IPS DF 6.9 (cell line): ENCODE results near the gene GTF2A2.

ENCODE experiments used
- DNase-seq: peaks from one replicate; pipeline ENCODE4 v3.0.0-alpha.2; 2013; ENCODE audit warnings: low read depth, low spot score
- H3K27ac ChIP-seq: one replicate; pipeline ENCODE4 v1.5.1; 2013; ENCODE audit warnings: low read length, control low read depth
- H3K27me3 ChIP-seq: 2 replicates; pipeline ENCODE4 v1.6.1; 2013; ENCODE audit warnings: mild to moderate bottlenecking, low read length; ENCODE audit not compliant: control insufficient read depth, insufficient read depth
- H3K36me3 ChIP-seq: 2 replicates; pipeline ENCODE4 v1.6.1; 2013; ENCODE audit warnings: low read length; ENCODE audit not compliant: control insufficient read depth, insufficient read depth
- H3K4me1 ChIP-seq: 2 replicates; pipeline ENCODE4 v1.6.1; 2013; ENCODE audit warnings: low read length; ENCODE audit not compliant: control insufficient read depth, insufficient read depth
- H3K4me3 ChIP-seq: 2 replicates; pipeline ENCODE4 v1.5.1; 2013; ENCODE audit warnings: mild to moderate bottlenecking, low read length
- H3K9me3 ChIP-seq: 2 replicates; pipeline ENCODE4 v1.6.1; 2013; ENCODE audit warnings: low read length, inconsistent platforms; ENCODE audit not compliant: control insufficient read depth, insufficient read depth
- WGBS: extraction: QIAGEN DNeasy Blood & Tissue Kit; methylation state at CpG from one replicate; pipeline ENCODE4 v1.1.7; 2013; ENCODE audit warnings: mixed read lengths, missing lambda C conversion rate; ENCODE audit not compliant: insufficient read length, insufficient coverage; 5-methylcytosine and 5-hydroxymethylcytosine counted together

GTF2A2 gene

DNA sequence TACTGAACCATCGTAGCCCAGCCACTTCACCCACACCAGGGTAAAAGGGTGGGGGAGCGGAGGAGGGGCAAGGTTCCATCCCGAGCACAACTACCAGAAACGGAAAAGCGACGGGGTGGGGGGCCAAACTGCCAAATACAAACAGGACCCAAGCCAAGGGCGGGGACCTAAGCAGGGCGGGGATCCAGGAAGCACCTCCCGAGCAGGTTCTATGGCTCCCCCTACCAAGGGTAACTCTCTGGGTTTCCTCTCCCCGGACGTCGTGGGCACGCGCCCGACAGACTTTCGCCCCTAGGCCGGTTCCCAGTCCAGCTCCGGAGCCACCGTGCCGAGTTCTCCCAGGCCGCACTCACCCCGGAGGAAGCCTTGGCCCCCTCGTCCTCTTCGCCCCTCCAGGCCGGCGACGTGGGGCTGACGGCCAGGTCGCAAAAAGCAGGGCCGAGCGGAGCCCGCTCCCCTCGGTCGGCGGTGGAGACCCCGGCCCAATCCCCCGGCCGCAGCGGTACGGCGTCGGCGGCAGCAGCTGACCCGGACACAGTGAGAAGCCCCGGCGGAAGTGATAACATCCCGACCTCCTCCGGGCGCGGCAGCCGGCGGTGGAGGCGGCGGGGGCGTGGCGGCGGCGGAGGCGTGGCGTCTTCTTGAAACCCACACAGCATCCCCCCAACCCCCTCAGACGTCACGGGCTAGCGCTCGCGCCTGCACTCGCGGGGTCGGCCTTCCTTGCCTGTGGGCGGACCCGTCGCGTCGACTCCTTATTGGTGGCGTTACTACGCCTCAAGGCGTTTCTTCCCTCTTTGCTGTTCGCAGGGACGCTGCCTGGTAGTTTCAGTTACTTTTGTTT, 31.7 kb upstream of the GTF2A2 start, which contains the start of gene BNIP2:
BNIP2 (minus strand) TSS at position 539 of the 844 bp plus-strand sequence. CDS start 6,863 bp downstream, outside the sequence.
- no CpG with 5 or more reads among the region's 78 CpGs for WGBS
- H3K27me3 ChIP-seq = no peaks in the 10 kb centered on the region
- H3K9me3 ChIP-seq = no peaks in the 10 kb centered on the region
- H3K4me1 ChIP-seq = no peaks in the 10 kb centered on the region
- DNase-seq = peak; percentile 95
- no peak within 1 kb of the TSS for H3K27ac ChIP-seq
- peak within 1 kb of the TSS; percentile 100 for H3K4me3 ChIP-seq
- H3K36me3 ChIP-seq = no peaks in the 10 kb centered on the region

DNA sequence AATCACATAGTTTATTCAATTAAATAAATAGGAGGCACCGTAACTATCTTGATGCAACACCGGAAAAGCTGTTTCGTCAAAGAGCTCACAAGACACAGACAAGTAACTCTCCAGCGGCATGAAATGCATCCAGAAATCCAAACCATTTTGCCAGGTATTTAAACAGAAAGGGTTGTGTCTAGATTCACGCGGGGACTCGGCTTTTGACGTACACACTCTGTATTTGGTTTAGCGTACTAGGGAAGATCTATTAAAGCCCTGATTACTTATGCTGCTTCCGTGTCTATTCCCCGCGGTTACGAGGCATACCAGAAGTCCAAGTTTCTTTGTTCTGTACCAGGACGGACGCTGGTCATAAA, 31.1 kb upstream of the GTF2A2 start:
- Histone ChIP-seq H3K27ac (no peak overlapping the region), H3K4me3 (peak overlapping the region; percentile 100), H3K4me1 (no peaks in the 10 kb centered on the region), H3K36me3 (no peaks in the 10 kb centered on the region), H3K27me3 (no peaks in the 10 kb centered on the region), H3K9me3 (no peaks in the 10 kb centered on the region)
- WGBS = no CpG with 5 or more reads among the region's 15 CpGs
- no peak for DNase-seq

DNA sequence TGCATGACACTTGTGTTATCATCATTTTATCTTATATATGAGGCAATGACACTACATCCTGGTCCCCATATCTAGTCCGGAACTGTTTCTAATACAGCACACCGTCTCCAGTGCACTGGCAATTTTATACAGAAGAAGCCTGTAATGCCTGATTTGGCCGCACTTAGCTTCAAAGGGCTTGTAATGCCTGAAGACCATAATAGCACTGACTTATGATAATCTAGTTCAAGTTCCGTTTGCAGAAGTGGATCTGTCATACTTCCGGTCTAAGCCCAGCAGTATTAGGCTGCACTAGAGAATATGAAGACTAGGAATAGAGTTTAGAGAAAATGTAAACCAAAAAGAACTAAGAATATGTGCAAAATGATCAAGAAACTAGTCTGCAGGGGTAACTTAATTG, 30.5 kb upstream of the GTF2A2 start:
- H3K36me3 ChIP-seq = no peaks in the 10 kb centered on the region
- no peaks in the 10 kb centered on the region for H3K27me3 ChIP-seq
- no peak overlapping the region for H3K4me3 ChIP-seq
- H3K27ac ChIP-seq = no peak overlapping the region
- no peaks in the 10 kb centered on the region for H3K9me3 ChIP-seq
- WGBS = no CpG with 5 or more reads among the region's 5 CpGs
- no peak for DNase-seq
- no peaks in the 10 kb centered on the region for H3K4me1 ChIP-seq

DNA sequence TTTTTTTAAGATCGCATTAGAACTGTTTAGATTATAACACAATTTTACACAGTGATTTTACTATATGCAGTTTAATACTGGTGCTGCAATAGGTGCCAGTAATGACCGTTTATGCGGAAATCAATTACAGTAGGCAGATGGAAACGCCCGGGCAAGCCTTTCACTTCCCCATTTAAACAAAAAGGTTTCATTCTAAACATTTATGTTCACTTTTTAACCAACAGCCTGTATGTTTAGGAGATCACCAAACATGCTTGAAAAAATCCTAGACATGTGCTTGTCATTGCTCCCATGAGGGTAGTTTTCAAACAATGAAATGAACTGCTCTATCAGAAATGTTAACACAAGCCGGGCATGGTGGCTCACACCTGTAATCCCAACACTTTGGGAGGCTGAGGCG, 29.1 kb upstream of the GTF2A2 start:
- H3K27me3 ChIP-seq = no peaks in the 10 kb centered on the region
- H3K4me3 ChIP-seq = no peak overlapping the region
- H3K36me3 ChIP-seq = no peaks in the 10 kb centered on the region
- no peaks in the 10 kb centered on the region for H3K4me1 ChIP-seq
- no peaks in the 10 kb centered on the region for H3K9me3 ChIP-seq
- DNase-seq = no peak
- WGBS = no CpG with 5 or more reads among the region's 7 CpGs
- H3K27ac ChIP-seq = no peak overlapping the region

DNA sequence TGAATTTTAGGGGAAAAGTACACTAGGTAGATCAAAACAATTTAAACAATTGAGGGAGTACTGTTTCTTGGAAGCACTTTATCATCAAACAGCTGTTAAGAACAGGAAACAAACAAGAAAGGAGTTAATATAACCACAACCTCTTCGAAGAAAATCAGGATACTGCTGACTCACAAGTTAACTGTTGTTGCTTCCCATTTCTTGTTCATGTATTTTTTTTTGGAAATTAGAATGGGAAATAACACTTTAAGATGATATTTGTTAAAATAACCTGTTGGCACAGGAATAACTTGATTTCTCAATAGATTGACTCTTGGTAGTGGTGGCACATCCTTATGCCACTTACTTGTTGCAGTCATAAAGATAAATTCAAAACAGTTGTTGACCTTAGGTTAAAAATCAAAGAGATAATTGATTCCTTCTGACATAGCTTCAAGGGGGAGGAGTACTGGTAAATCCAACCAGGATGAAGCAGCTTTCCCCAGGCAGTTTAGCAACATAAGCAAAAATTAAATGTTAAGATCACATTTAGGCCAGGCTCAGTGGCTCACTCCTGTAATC, 28.5 kb upstream of the GTF2A2 start:
- Histone ChIP-seq H3K4me1 (no peaks in the 10 kb centered on the region), H3K36me3 (no peaks in the 10 kb centered on the region), H3K27ac (no peak overlapping the region), H3K27me3 (no peaks in the 10 kb centered on the region), H3K9me3 (no peaks in the 10 kb centered on the region), H3K4me3 (no peak overlapping the region)
- DNase-seq = no peak
- no CpG with 5 or more reads among the region's 1 CpG for WGBS

DNA sequence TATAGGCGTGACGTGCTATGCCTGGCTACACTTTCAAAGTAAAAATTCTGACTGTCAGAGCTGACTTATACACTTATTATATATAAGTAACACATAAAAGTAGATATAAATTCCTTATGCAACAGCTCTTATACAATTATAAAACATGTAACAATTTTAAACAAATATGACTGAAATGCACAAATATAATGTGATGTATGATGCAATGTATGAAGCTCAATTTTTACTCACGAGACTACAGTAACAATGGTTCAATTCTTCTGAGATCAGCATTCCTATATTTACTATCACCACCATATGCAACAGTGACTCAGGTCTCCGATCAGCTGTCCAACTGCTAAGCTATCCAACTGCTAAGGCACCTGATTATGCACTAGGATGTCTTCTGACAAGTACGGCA, 23.6 kb upstream of the GTF2A2 start:
- Histone ChIP-seq H3K4me3 (no peak overlapping the region), H3K27me3 (no peaks in the 10 kb centered on the region), H3K4me1 (no peaks in the 10 kb centered on the region), H3K36me3 (peaks cover 6% of the 10 kb centered on the region; the same call in 1 of the 2 replicates), H3K9me3 (no peaks in the 10 kb centered on the region), H3K27ac (no peak overlapping the region)
- WGBS = no CpG with 5 or more reads among the region's 5 CpGs
- no peak for DNase-seq

DNA sequence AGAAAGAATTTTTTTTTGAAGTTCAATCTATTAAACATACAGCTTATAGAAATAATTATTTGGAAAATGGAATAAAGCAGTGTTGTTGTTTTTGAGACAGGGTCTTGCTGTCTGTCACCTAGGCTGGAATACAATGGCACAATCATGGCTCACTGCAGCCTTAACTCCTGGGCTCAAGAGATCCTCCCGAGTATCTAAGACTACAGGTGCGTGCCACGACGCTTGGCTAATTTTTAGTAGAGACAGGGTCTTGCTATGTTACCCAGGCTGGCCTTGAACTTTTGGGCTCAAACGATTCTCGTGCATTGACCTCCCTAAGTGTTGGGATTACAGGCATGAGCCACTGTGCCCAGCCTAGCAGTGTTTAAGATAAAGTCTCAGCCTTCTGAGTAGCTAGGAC, 23.0 kb upstream of the GTF2A2 start:
- Histone ChIP-seq H3K9me3 (no peaks in the 10 kb centered on the region), H3K4me3 (no peak overlapping the region), H3K27me3 (no peaks in the 10 kb centered on the region), H3K36me3 (peaks cover 6% of the 10 kb centered on the region; the same call in 1 of the 2 replicates), H3K27ac (no peak overlapping the region), H3K4me1 (no peaks in the 10 kb centered on the region)
- WGBS = no CpG with 5 or more reads among the region's 6 CpGs
- DNase-seq = no peak

DNA sequence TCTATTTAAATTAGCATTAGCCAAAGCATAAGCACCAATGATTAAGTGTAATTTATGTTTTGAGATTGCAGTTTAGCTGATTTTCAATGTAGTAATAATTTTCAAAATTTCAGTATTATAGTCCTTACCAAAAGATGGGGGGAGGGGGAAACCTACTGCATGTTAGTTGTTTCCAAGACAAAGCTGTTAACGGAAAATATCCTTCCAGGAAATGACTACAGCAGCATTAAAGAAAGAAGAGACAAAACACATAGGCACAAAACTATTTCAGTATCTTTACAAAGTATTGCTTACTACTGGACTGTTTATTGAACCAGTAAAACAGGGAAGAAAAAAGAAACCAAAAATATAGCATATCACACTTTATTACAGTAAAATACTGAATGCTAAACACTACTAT, 21.3 kb upstream of the GTF2A2 start:
- Histone ChIP-seq H3K27ac (no peak overlapping the region), H3K36me3 (peaks cover 6% of the 10 kb centered on the region; the same call in 1 of the 2 replicates), H3K4me3 (no peak overlapping the region), H3K9me3 (no peaks in the 10 kb centered on the region), H3K27me3 (no peaks in the 10 kb centered on the region), H3K4me1 (no peaks in the 10 kb centered on the region)
- DNase-seq = no peak
- no CpG with 5 or more reads among the region's 1 CpG for WGBS

DNA sequence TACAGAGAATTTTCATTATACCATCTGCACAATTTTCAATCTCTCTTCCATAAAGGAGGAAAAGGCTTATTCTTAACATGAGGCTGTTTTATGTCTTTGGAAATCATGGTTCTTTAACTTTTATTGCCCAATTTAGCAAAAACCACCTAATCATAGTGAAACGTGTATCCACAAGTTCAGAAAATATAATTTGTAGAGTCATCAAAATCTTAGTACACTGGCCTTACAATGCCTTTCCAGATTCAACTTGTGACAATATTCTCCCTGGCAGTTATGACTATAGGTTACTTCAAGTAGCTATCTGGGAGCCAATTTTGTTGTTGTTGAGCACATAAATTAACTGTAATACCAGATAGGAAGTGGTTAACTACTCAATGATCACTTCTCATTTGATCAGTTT, 20.9 kb upstream of the GTF2A2 start:
- no CpG with 5 or more reads among the region's 1 CpG for WGBS
- no peaks in the 10 kb centered on the region for H3K4me1 ChIP-seq
- no peak overlapping the region for H3K27ac ChIP-seq
- no peaks in the 10 kb centered on the region for H3K9me3 ChIP-seq
- H3K27me3 ChIP-seq = no peaks in the 10 kb centered on the region
- DNase-seq = no peak
- H3K36me3 ChIP-seq = peaks cover 6% of the 10 kb centered on the region; the same call in 1 of the 2 replicates
- no peak overlapping the region for H3K4me3 ChIP-seq

DNA sequence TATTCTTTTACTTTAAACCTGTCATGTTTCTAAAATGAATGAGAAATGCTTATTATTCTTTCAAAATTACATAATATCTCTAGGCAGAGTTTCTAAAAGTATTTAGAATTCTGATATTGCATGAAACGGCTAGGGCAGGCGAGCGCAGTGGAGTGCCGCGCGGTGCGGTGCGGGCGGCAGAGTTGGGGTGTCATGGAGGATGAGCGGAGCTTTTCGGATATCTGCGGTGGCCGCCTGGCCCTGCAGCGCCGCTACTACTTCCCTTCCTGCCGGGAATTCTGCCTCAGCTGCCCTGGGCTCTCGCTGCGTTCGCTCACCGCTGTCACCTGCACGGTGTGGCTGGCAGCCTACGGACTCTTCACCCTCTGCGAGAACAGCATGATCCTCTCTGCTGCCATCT, 19.2 kb upstream of the GTF2A2 start:
- no peak overlapping the region for H3K4me3 ChIP-seq
- DNase-seq = no peak
- no CpG with 5 or more reads among the region's 23 CpGs for WGBS
- peaks cover 9% of the 10 kb centered on the region; the same call in 1 of the 2 replicates for H3K36me3 ChIP-seq
- H3K27me3 ChIP-seq = no peaks in the 10 kb centered on the region
- no peak overlapping the region for H3K27ac ChIP-seq
- no peaks in the 10 kb centered on the region for H3K9me3 ChIP-seq
- no peaks in the 10 kb centered on the region for H3K4me1 ChIP-seq
